ENCODE results near the gene MOSPD2.

MOSPD2 gene

GRCh38 chrX:14916017-14916674 lies 42.9 kb downstream of the MOSPD2 start:
- no peak for DNase-seq

- no peak for DNase-seq
These were observed 46.2 kb downstream of the MOSPD2 start for GRCh38 chrX:14919407-14919806.

GRCh38 chrX:14920196-14920595 lies 47.0 kb downstream of the MOSPD2 start:
- DNase-seq: no peak

DNA sequence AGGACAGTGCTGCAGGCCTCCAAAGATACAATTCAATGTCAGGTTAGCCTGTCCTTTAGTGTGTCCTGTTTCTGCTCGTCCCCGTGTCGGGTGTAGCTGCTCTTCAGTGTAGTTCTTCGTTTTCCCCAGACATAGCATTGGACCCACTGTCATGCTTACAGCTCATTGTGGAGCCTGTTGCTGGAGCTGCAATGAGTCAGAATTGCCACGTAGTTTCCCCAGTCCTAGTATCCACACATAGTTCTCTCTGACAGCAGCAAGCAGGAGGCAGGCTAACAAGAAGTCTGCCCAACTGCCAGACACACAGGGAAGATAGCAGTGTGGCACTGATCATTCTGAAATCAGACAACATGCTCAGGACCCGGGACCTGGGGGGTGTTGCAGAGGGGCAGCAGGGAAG lies 49.2 kb downstream of the MOSPD2 start:
- no peak for DNase-seq

DNA sequence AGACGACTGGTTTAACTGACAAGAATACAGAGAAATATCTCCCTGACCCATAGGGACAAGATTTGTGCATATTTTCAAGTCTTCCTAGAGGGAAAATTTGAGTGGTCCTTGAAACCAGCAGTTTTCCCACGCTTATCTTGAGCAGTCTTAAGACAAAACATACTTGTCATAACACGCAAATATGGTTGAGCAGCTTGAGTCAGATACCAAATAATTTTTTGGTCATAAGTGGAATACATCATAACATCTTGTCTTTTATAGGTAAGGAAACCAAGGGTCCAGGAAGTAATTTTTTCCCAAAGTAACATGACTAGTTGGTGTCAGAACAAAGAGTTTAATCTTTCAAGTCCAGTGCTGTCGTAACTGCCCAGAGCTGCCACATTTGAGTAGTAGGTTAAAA lies 50.5 kb downstream of the MOSPD2 start:
- DNase-seq: no peak

GRCh38 chrX:14926471-14926870 lies 53.2 kb downstream of the MOSPD2 start:
- no peak for DNase-seq

GRCh38 chrX:14927401-14927800 lies 54.2 kb downstream of the MOSPD2 start:
- DNase-seq: no peak

DNA sequence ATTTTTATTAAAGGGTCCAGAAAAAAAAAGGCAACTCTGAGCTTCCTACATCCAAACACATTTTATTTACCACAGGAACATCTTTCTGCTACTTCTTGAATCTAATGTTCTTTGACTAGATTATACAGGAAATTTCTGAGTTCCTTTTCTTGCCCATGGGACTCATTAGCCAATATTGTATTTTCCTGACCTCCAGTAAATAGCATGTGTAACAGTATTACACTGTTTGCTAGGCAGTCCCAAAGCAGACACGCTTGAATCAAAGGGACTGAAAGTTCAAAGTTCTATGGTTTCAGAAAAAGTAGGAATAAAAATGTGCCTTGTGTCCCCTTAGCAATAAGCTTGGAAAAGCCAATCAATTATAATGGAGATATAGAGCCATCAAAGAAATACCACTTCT lies 57.4 kb downstream of the MOSPD2 start:
- no peak for DNase-seq

DNA sequence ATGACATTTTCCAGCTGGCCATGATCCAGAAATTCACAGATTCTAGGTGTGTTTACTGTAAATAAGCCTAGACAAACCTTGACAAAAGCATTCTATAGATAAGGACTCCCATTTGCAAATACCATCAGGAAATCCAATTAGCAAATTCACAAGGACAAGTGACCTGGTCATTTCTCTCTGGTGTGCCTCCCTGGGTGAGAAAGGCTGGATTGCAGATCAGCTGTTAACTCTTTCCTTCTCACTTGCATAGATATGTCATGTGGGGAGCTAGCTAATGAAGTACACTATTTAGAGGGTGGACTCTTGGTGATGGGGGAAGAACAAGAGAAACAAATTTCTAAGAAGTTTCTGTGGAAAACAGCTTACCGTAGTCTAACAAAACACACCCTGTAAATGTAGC lies 58.9 kb downstream of the MOSPD2 start:
- DNase-seq: no peak

GRCh38 chrX:14934423-14934822 lies 61.2 kb downstream of the MOSPD2 start:
- no peak for DNase-seq

- no peak for DNase-seq
These were observed 63.3 kb downstream of the MOSPD2 start for GRCh38 chrX:14936561-14936960.

DNA sequence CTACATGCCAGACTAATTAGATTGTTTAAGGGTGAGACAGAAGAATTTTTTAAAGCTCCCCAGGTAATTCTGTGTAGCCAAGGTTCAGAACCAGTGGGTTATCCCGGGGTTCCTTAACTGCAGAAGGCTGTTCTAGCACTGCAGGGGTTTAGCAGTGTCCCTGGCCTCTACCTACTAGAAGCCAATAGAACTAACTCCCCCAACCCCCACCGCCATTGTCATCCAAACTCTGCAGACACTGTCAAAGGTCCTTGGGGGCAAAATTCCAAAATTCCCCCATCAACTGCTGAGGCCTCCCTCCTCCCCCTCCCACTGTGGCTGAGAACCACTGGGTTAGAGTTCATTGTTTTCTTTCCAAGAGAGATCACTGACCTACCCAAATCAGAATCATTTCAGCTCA lies 66.4 kb downstream of the MOSPD2 start:
- DNase-seq: no peak

DNA sequence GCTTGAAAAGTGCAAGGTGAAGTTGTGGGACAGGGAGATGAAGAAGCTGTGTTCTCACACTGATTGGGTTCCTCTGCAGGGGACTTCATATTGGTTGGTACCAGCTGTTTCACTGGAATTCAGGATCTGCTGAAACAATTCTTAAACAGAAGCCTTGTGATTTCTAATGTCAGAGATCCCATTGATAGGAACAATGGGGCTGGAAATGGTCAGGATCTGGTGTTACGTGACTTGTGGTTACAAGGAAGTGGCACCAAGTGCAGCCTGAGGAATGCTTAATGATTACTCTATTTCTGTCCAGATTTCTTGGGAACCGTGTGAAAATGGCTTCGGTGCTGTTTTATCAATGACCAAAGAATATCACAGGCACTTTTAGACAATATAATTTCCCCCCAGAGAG lies 68.1 kb downstream of the MOSPD2 start:
- no peak for DNase-seq

- no peak for DNase-seq
These were observed 69.1 kb downstream of the MOSPD2 start for GRCh38 chrX:14942341-14942740.

GRCh38 chrX:14943962-14944361 lies 70.7 kb downstream of the MOSPD2 start:
- DNase-seq: no peak

- DNase-seq: no peak
These were observed 73.5 kb downstream of the MOSPD2 start for GRCh38 chrX:14946606-14947155.

DNA sequence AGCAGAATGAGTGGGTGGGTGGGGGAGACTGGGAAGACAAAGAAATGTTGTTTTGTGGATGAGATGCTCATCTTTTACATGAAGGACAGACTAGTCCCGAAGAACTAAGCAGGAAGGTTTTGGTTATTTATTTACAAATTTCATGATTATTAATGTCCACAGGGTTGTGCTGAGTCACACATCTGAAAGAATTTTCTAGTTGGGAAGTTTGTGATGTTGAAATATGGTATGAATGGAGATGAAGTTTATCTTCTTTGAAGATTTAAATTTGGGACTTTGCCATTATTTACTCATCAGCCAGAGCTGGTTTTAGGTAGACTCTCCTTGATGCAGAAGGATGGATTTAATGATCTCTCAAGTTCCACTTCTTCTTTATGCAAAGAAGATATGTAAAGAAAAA lies 75.5 kb downstream of the MOSPD2 start:
- DNase-seq: no peak

GRCh38 chrX:14956813-14957582 lies 83.8 kb downstream of the MOSPD2 start:
- no peak for DNase-seq

GRCh38 chrX:14963447-14964236 lies 90.4 kb downstream of the MOSPD2 start:
- DNase-seq: no peak

DNA sequence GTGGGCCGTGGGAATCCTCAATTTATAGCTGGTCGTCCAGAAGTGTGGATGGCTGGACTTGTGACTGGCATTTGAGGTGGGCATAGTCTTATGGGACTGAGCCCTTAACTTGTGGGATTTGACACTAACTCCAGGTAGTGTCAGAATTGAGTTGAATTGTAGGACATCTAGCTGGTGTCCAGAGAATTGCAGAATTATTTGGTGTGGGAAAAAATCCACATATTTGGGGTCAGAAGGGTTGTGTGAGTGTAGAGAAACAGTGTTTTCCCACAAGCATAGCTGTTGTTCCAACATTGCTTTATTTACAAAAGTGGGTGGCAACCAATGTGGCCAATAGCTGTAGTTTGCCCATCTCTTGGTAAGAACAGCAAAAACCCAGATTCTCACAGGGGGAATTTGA lies 91.3 kb downstream of the MOSPD2 start:
- no peak for DNase-seq
